Measurements from ENCODE around the gene NOL9.
"Not testable (repeated sequence)": the region's sequence is repeated elsewhere in the genome, so short reads cannot be mapped to it uniquely, and the experiment has no call there.

NOL9 gene

DNA sequence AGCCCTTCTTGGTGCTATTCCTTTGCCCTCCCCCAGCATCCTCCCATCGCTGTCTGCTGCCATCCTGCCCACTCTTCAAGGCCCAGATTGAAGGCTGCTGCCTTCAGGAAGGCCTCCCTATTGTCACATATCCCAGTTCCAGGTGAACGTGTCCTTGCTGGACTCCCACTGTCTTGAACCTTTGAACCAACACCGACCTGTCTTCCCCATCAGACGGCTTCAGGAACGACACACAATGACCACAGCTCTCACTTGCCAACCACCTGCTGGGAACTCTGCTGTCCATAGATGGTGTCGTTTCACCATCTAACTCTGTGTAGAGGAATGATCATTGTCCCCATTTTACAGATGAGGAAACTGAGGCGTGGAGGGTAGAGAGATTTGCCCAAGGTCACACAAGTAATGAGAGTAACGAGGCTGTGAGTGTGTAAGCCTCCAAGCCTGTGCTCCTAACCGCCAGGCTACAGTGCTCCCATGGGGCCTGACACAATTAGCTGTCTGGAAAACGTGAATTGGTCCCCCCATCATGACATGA is 53.0 kb downstream of the NOL9 start:
- no peak for DNase-seq

DNA sequence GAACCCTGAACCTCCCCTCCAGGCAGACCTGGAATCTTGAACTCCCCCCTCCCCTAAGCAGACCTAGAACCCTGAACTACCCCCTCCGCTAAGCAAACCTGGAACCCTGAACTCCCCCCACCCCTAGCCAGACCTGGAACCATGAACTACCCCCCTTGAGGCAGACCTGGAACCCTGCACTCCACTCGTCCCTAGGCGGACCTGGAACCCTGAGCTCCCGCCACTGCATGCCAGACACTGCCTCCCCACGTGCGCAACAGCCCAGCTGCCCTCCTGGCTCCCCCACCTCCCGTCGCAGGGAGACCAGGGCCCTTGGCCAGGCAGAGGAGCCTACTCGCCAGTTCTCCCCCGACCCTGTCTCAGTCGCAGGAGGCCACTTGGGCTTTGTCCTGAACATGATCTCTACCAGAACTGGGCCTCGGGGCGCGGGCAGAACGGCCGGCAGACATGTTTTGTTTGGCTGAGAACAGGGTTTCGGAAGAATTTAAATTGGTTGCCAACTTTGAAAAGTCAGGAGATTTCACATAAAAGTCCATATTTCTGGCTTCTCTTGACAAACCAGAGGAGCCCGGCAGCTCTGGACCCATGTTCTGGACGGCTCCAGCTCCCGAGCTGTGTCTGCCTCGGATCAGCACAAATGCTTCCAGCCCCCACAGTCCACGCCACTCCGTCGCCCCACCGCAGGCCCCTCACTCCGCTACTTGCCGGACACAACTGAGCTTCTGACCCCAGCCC is 53.6 kb downstream of the NOL9 start:
- DNase-seq: no peak

DNA sequence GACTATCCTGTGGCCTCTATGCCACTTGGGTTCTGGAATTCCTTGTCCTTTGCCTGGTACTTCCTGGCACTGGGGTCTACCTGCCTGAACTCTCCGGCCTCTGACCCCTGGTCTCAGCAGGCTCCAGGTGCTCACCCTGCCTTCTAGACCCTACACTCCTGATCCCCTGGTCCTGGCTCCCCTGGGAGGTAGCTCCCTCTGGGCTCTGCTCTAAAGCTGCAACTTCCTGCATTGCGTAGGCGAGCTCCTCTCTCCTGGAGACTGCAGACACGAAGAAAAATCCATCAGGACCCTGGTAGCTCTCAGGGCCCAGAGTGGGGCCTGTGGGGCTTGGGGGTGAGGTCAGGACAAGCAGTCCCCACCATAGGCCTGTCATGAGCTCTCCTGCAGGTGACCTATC is 55.0 kb downstream of the NOL9 start:
- no peak for DNase-seq

DNA sequence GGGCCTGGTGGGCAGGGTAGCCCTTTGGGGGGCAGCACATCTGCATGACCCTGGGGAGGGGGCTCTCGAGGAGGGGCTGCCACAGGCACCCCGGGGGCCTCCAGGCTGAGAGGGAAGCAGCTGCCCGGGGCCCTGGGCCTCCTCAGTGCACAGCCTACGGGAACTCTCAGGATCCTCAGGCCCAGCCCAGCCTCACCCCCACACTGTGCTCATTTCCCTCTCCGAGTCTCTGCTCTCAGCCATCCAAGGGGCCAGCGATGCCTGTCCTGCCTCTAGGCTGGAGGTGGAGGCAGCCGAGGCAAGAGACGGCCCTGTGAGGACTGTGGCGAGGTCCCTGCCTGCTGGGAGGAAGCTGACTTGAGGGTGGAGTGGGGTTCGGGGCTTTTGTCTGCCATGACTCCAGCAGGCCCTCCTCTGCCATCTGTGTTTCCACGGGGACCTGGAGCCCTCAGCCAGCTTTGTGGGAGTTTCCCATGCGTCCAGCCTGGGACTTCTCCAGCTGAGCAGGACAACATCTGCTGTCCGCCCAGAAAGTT is 55.7 kb downstream of the NOL9 start:
- DNase-seq: no peak

DNA sequence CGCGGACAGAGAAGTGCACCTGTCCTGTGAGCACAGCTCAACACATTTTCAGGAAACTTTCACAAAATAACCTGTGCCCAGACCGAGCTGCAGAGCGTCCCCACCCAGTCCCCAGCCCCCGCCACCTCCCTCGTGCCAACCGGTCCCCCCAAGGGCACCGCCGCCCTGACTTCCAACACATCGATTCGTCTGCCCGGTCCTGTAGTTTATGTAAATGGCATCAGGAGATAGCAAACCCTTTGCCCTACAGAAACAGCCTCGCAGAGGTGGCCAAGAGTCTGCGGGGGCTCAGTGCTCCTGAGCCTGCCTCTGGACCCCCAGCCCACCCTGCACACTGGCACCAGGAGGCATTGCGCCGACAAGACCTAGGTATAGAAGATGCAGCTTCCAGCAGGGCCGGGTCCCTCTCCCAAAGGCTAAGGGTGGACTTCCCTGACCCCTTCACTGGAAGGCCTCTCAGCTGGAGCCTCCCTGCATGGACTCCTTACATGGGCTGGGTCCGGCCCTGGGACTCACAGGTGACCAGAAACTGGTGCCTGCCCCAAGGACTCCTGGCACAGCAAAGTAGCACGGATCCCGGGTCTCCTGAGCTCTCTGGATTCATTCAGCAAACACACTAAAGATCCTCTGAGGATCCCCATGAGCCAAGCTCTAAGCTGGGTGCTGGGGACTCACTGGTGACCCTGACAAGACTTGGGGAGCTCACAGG is 56.3 kb downstream of the NOL9 start:
- DNase-seq: no peak

DNA sequence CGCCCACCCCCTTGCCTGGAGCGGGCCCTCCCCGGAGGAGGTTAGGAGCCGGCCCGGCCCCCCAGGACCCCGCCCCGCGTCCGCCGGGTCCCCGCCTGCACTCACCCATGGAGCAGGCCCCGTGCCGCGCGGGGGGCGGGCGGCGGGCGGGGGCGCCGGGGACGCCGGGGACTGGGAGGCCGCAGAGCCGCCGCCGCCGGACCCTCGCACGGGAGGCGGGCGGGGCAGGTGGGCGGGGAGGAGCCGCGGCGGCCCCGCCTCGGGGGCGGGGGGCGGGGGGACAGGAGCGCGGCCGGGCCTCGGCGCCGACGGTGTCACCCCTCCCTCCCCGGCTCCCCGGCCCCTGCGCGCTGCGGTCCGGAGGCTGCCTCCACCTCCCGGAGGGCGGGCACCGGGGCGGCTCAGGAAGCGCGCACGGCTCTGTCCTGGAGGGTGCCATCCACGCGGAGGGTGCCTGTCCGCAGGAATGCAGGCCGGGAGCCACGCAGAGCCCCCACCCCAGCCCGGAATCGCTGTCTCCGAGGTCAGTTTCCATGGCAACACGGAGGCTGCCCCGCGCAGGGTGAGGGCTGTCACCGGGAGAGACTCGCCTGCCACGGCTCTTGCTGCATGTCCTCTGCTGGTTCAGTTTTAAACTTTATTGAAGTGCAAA is 57.0 kb downstream of the NOL9 start:
- peak; percentile 53 for DNase-seq

DNA sequence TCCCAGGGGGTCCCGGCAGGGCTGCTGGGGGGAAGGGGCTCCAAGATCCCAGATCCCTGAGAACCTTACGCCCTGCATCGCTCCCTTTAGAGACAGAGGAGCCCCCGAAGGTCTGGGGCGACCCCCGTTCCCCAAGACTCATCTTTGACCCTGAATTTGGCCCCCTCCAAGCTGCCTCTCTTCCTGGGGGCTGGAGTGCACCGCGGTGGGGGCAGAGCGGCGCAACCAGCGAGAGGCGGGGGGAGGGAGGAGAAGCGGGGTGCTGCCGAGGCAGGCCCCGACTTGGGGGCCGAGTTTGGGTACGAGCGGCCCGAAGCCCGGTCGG is 57.5 kb downstream of the NOL9 start:
- no peak for DNase-seq

DNA sequence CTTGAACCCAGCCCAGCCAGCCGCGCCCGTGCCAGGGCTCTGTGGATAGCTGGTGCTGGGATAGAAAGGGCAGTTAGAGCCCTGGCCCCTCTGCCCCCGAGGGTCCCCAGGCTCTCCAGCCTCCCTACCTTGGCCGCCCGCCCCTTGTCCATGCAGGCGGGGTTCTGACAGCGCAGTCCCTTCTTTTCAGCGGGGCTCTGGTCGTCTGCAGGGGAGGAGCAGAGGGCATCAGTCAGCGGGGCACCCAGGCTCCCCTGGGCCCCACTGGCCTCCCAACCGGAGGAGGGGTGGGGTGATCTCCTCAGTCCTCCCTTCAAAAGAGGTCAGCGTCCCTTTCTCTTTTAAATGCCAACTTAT is 58.0 kb downstream of the NOL9 start:
- DNase-seq: no peak

DNA sequence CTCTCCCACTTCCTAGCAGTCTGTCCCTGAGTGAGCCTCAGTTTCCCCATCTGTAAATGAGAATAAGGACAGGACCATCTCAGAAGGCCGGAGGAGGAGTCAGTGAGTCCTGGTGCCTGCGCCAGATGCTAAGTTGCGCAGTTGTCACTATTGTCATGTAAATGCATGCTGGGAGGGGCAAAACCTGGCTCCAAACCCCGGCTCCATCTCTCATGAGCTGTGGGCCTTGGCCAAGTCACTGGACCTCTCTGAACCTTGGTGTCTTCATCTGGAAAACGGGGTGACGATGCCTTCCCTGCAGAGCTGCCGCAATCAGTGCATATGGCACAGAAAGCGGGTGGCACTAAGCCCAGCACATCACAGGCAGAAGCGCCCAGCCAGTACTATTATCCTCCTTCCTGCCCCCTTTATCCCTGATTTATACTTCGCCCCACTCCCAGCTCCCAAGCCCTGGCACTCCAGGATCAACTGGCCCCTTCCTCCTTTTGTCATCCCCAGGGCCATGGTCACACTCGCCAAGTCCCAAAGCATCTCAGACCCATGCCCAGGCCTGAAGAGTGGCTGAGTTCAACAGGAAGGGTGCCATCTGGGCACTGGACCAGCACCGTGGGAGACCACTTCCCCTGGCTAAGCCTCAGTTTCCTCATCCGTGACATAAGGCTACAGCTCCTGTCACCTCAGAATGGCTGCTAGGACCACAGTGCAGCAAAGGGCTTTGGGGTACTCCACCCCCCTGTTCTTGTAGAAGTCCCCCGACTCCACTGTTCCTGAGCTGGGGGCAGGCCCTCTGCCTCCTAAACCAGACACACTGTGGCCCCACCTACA is 58.6 kb downstream of the NOL9 start:
- no peak for DNase-seq

DNA sequence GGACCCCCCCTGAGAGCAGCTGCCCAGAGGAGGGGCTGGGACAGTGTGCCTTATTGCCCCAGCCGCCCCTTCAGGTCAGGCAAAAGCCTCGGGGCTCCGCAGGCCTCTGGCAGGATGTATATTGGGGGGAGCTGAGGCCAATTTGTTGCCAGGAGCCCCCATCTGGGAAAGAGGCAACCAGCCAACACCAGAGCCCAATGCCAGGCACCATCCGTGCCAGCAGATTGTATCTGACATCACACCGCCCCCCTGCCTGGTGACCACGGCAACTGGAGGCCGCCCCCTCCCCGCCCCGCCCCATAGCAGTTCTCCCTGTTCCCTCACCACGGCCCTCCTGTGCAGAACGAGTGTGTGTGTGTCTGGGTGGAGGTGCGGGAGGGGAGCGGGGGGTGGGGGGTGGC is 59.3 kb downstream of the NOL9 start:
- DNase-seq: no peak

DNA sequence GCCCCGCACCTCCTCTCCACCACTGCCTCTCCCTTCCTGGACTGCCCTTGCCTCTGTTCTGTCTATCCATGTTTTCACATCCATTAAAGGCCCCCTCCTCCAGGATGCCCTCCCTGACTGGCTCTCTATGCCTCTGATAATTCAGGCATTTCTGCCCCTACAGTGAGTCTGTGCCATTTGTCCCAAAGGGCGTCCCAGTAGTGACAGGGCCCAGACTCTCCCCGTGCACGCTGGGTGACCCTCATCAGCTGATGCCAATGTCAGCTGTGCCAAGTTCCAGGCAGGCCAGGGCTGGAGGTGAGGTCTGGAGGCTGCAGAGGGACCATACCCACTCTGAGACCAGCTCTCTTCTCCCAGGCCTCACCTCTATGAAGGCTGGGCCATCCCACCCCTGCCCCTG is 59.7 kb downstream of the NOL9 start:
- no peak for DNase-seq

DNA sequence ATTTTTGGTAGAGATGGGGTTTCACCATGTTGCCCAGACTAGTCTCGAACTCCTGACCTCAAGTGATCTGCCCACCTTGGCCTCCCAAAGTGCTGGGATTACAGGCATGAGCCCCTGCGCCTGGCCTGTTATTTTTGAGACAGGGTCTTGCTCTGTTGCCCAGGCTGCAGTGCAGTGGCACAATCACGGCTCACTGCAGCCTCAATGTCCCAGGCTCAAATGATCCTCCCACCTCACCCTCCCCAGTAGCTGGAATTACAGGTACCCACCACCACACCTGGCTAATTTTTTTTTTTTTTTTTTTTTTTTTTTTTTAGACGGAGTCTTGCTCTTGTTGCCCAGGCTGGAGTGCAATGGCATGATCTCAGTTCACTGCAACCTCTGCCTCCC is 60.5 kb downstream of the NOL9 start:
- DNase-seq: not testable (repeated sequence)

DNA sequence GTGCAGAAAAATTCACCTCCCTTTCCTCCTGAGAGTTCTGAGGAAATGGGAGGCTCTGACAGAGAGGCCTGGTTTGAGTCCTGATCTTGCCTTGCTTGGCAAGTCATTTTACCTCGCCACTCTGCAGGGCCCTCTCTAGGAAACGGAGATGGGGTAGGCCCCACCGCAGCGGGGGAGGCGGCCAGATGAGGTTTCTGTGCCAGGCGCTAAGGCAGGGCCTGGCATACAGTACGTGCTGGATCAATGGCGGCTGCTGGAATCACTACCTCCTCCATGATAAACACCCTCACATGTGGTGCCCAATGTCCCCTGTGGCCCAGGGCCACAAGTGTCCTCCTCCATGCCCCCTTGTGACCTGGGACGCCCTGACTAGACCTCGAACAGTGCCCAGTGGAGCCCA is 62.3 kb downstream of the NOL9 start:
- no peak for DNase-seq

DNA sequence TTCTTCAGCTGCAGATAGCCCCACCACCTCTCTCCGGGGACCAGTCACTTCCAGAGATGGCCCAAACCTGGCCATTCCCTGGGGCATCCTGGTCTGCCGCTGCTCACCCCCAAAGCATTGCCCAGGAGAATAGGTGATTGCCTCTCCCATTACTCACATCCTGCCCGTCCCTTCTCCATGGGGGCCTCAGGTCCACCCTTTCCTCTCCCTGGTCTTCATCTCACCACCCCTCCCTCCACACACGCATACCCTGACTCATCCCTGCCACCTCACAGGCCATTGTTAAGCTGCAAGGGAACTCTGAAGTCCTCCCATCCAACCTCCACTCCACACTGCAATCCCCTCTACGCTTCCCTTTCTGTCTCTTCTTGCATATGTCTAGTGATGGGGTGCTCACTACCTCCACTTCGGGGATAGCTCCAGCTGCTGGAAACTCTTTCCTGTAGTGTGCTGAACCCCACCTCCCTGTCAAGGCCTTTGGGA is 62.8 kb downstream of the NOL9 start, which contains the start of gene PLEKHG5:
Gene PLEKHG5 (minus strand): TSS at position 188 of the 483 bp plus-strand sequence. CDS start 14,096 bp downstream, outside the sequence.
- DNase-seq: no peak

DNA sequence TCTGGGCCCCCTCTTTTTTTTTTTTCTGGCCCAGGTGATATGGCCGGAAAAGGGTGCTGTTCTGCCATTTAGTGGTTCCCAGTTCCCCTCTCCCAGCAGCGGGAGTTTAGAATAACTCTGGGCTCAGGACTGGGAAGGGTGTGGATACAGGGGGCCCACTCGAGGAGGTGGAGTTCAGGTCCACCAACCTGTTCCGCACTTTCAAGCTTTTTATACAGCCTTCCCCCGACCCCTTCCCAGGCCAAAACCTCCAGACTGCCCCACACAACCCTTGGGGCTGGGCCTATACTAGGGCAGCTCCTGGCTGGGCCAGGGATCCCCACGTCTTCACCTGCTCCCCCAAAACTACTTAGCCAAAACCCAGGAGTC is 63.2 kb downstream of the NOL9 start:
- DNase-seq: no peak

DNA sequence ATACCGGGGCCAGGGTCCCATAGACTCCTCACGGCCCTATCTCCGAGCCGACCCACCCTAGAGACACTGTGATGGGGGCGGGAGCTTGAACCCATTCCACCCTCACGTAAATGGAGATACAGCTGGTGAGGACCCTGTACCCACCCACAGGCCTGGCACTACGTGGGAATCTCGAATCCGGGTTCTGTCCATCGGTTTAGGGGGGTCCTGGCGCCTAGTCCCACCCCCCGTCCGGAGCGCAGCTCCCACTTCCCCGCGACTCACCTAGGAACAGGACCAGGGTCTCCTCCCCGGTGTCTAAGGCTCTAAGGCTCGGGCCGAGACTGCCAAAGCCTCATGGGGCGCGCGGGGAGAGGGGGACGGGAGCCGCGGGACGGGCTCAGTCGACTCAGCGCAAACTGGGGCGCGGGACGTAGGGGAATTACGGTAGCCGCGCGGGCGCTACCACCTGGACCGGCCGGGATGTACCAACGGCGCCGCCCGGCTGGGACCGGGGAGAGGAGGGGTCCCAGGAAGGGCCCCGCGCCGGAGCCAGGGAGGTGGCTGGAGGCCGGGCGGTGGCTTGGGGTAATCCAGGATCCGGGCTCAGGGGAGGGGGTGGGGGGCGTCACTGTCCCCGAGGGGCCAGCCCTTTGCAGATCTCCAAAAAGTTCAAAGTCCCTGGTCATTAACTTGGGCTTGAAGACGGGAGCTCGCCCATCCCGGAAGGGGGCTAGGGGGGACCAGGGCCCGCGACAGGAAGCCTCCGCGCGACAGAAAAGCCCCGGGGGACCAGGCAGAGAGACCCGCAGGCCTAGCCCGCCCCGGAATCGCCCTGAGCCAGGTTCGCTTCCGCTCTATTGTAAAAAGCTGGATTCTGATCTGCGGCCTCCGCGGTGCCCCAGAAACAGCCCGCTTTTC is 63.9 kb downstream of the NOL9 start:
- DNase-seq: peak; percentile 59

DNA sequence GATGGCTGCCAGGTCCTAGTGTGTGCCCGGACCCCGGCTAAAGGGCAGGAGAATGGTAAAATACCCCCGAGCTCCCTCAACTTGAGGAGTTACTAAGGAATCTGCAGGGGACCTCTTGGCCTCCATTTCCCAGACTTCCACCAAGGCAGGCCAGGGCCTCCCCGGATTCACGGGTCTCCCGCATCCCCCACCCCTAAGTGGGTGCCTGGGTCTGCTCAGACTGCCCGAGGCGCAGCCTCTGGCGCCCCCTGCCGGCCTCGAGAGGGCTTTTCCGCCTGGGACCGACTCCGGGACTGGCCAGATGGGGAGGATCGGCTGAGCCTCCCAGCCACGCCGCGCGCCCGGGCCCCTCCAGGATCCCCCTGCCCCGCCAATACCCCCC is 64.5 kb downstream of the NOL9 start:
- peak; percentile 68 for DNase-seq

DNA sequence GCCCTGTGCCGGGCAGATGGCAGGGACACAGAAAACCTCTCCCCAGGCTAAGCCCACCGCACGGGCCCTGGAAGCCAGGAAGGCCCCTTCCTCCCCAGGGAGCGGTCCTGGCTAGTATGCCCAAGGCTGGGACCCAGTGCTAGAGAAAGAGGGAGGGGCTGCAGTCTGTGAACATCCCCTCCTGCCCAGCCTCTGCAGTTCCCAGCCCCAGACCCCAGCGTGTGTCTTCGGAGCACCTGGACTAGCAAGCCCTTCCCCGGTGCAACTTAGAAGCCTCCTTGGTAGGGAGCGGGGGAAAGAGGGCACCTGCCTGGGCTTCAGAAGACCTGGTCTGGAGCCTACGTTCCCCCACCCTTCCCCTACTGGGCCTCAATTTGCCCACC is 64.9 kb downstream of the NOL9 start:
- DNase-seq: no peak

DNA sequence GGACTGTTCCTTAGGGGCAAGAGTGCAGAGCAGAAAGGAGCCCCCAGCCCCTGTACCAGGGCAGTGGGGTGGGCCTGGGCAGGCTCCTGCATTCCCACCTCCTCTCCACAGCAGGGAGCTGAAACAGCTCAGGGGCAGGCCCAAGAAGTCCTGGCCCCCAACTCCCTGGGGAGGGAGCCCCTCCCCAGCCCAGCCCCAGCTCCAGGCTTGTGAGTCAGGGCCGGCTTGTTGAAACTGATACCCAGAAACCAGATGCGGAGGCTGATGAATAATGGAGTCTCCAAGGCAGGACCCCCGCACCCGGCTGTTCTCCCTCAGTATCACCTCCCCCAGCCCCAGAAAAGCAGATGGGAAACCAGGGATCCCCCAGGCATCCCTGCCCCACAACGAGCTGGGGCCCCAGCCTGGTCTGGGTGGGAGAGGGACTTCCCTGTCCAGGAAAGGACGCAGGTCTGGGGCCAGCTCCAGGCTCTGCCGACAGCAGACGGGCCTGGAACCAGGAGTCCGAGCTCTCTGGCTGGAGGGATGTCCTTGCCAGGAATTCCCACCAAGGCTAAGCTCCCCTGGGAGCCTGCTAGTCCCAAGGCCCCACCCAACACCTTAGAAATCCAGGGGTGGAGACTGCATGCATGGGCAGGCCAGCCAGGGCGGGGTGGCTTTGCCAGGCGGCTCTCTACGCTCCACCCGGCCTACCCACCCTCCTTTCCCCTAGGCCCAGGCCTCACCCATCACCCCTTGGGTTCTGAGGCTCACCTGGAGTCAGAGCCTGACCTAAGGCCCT is 65.5 kb downstream of the NOL9 start:
- DNase-seq: no peak

DNA sequence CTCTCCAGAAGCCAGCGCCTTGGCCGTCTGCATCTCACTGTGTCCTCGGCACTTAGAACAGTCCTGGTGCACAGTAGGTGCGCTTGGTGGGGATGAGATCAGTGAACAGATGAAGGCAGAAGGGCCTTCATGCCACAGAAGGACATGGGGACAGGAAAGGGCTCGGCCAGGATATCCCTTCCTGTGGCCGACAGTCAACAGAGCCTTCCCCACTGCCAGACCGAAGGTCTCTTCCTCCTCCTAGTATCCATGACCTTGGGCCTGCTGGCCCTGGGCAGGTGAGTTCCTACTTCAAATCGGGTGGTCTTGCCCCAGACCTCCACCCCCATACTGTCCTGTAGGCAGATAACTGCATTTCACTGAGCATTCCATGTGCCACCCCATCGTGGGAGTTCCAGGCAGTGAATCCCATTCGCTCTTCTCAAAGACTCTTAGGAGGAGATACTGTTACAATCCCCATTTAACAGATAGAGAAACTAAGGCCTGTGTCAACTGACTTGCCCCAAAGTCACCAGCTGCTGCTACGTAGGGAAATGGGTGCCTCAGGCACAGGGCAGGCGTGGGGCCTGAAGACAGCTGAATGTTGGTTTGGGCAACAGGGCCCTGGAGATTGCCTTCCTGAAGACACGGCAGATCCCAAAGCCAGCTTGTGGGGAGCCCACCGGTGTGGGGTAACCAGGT is 66.4 kb downstream of the NOL9 start:
- DNase-seq: no peak
